ENCODE results near the gene ENHO. TPM values are rescaled to one million over a fixed set of nuclear protein-coding genes. Genes with fewer than 3 reads are reported as not detected.

ENHO gene
- total and polyA plus RNA-seq, 11 donors: 0.26 to 1.2 (median 0.45) TPM; not detected in 2

DNA sequence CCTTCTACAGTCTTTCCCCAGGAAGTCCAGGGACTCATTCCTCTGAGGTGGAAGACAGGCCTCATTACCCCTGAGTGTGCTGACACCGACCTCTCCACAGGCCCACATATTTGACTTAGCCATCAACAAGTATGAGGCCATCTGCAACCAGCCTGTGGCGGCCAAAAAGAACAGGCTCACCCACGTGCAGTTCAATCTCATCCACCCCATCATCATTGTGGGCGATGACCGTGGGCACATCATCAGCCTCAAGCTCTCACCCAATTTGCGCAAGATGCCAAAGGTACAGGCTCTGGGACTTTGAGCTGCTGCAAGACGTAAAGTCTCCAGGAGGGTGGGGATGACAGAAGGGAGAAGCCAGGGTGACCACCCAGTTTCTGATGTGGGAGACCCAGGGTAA lies 5.6 kb downstream of the ENHO start:
- peaks cover 0 to 9% (median 0%) of the 10 kb centered on the region in 12 donors for H3K4me1 ChIP-seq
- H3K4me3 ChIP-seq: no peak overlapping the region
- DNase-seq (no peak), ATAC-seq (no peak)
- H3K36me3 ChIP-seq: no peaks in the 10 kb centered on the region
- 88 to 91% (median 89%) methylated on average over 7 of the region's 7 CpGs for WGBS, 4 donors
- H3K9me3 ChIP-seq: no peaks in the 10 kb centered on the region
- intact Hi-C loops (cut with DNase I): no loop called here
- TF ChIP-seq POLR2A (IDR thresholded peaks at IDR 0.05): no peak
- no peak for TF ChIP-seq CTCF (IDR thresholded peaks at IDR 0.05)
- H3K27me3 ChIP-seq: no peaks in the 10 kb centered on the region
- no peak overlapping the region for H3K27ac ChIP-seq

GRCh38 chr9:34515959-34516358 lies 6.8 kb downstream of the ENHO start:
- TF ChIP-seq POLR2A (IDR thresholded peaks at IDR 0.05): no peak
- DNase-seq: no peak
- H3K9me3 ChIP-seq: no peaks in the 10 kb centered on the region
- intact Hi-C loops (cut with DNase I): no loop called here
- H3K27me3 ChIP-seq: no peaks in the 10 kb centered on the region
- WGBS, 4 donors: 85 to 91% (median 88%) methylated on average over 3 of the region's 3 CpGs
- H3K4me1 ChIP-seq: peaks cover 0 to 9% (median 0%) of the 10 kb centered on the region in 12 donors
- H3K36me3 ChIP-seq: no peaks in the 10 kb centered on the region
- H3K4me3 ChIP-seq: no peak overlapping the region
- no peak overlapping the region for H3K27ac ChIP-seq
- ATAC-seq: no peak

DNA sequence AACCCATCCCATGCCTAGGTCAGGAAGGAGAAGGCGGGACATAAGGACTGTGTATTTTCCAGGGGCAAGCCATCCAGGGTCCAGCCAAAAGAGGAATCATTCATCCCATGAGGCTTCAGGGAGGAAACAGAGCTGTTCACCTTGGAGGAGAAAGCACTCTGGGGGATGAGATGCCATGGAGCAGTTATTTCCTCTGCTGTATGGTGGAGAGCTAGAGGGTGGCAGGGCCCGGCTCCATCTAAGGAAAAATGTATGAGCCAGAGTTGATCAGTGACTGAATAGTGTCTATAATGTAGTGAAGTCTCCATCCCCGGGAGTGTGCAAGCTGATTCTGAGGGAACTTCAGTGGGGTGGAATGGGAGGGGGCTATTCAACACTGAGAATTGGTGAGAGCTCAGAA lies 8.0 kb downstream of the ENHO start:
- no peaks in the 10 kb centered on the region for H3K9me3 ChIP-seq
- intact Hi-C loops (cut with DNase I): no loop called here

GRCh38 chr9:34514401-34514800 lies 8.4 kb downstream of the ENHO start:
- H3K27ac ChIP-seq: no peak overlapping the region
- 91 to 94% (median 93%) methylated on average over 8 of the region's 8 CpGs for WGBS, 4 donors
- intact Hi-C loops (cut with DNase I): no loop called here
- no peak overlapping the region for H3K4me3 ChIP-seq
- TF ChIP-seq CTCF (IDR thresholded peaks at IDR 0.05) (no peak), POLR2A (IDR thresholded peaks at IDR 0.05) (no peak)
- H3K4me1 ChIP-seq: peaks cover 0 to 9% (median 0%) of the 10 kb centered on the region in 12 donors
- H3K27me3 ChIP-seq: no peaks in the 10 kb centered on the region
- H3K36me3 ChIP-seq: no peaks in the 10 kb centered on the region
- H3K9me3 ChIP-seq: no peaks in the 10 kb centered on the region
- ATAC-seq: no peak
- no peak for DNase-seq

More for the DNA sequence above, 8.0 kb downstream of the ENHO start:
- Histone ChIP-seq H3K27ac (no peak overlapping the region), H3K4me1 (peaks cover 0 to 9% (median 0%) of the 10 kb centered on the region in 12 donors), H3K27me3 (no peaks in the 10 kb centered on the region), H3K36me3 (no peaks in the 10 kb centered on the region), H3K4me3 (no peak overlapping the region)
- 86 to 91% (median 87%) methylated on average over 3 of the region's 3 CpGs for WGBS, 4 donors
- no peak for DNase-seq
- ATAC-seq: no peak
- TF ChIP-seq CTCF (IDR thresholded peaks at IDR 0.05): no peak
- TF ChIP-seq POLR2A (IDR thresholded peaks at IDR 0.05): no peak

GRCh38 chr9:34513567-34514214 lies 9.1 kb downstream of the ENHO start:
- WGBS, 4 donors: 58 to 72% (median 69%) methylated on average over 2 of the region's 2 CpGs
- Histone ChIP-seq H3K4me3 (no peak overlapping the region), H3K27ac (no peak overlapping the region), H3K27me3 (no peaks in the 10 kb centered on the region), H3K36me3 (no peaks in the 10 kb centered on the region), H3K9me3 (no peaks in the 10 kb centered on the region), H3K4me1 (peaks cover 0 to 9% (median 0%) of the 10 kb centered on the region in 12 donors)
- intact Hi-C loops (cut with DNase I): no loop called here
- DNase-seq (no peak), ATAC-seq (peak in 1 of 4 donors; percentile 36)
- TF ChIP-seq POLR2A (IDR thresholded peaks at IDR 0.05): no peak
- no peak for TF ChIP-seq CTCF (IDR thresholded peaks at IDR 0.05)
